ENCODE data around the gene PLTP.
"Not testable (repeated sequence)": the region's sequence is repeated elsewhere in the genome, so short reads cannot be mapped to it uniquely, and the experiment has no call there.

PLTP gene

DNA sequence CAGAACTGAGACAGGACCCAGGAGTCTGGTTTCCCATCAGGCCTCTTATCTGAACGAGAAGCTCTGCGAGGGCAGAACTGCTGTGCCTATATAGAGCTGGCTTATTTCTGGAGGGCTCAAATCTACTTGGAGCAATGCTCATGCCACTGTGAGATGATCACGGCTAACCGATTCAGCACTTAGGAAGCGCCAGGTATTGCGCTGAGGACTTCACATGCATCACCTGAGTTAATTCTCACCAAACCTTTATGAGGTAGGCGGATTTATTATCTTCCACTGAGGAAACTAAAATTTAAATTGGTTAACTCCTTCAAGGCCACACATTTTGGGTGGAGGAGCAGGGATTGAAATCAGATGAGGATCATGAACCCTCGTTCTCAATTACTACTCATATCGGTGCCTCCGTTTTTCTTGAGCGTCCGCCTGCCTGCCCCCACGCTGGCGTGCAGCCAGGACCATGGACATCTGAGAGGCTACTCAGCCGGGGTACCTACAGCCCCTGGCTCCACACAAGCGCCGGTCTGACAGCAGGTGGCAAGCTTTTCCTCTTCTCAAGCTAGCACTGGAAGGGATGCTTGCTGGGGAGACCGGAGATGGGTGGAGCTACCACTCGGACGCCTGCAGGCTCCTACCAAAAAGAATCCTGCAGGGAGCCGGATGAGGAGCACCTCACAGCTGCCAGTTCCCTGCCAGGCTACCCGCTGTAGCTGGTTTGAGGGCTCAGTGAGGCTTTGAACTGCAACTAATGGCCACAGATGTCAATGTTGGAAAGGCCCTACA is 21.5 kb upstream of the PLTP start:
- ChIA-PET CTCF (interaction anchor here (0.7 to 2.5 kb wide), 16 partner anchors 9 to 163 kb away, joined by 3 to 18 read pairs (median 4); partner anchors contain the start of gene ZNF335), POLR2A (interaction anchor here (0.9 to 2.6 kb wide), 5 partner anchors 9 to 53 kb away, joined by 3 to 14 read pairs (median 4); partner anchors contain the start of genes CTSA, NEURL2 and ZNF335)
- DNase-seq (ENCODE audit: extremely low spot score): peak; percentile 78
- TF ChIP-seq, protein P1, sequence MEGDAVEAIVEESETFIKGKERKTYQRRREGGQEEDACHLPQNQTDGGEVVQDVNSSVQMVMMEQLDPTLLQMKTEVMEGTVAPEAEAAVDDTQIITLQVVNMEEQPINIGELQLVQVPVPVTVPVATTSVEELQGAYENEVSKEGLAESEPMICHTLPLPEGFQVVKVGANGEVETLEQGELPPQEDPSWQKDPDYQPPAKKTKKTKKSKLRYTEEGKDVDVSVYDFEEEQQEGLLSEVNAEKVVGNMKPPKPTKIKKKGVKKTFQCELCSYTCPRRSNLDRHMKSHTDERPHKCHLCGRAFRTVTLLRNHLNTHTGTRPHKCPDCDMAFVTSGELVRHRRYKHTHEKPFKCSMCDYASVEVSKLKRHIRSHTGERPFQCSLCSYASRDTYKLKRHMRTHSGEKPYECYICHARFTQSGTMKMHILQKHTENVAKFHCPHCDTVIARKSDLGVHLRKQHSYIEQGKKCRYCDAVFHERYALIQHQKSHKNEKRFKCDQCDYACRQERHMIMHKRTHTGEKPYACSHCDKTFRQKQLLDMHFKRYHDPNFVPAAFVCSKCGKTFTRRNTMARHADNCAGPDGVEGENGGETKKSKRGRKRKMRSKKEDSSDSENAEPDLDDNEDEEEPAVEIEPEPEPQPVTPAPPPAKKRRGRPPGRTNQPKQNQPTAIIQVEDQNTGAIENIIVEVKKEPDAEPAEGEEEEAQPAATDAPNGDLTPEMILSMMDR (IDR thresholded peaks at IDR 0.05; ENCODE audit: control extremely low read depth, extremely low read depth, low read depth, missing control alignments): peak; percentile 53

- POLR2A ChIA-PET; DNase-seq (ENCODE audit: extremely low spot score): not testable (repeated sequence)
- CTCF ChIA-PET: interaction anchor here (1.8 kb wide), 1 partner anchor 12 kb away, joined by 7 read pairs; no protein-coding TSS in a partner anchor
Observed at GRCh38 chr20:45931680-45932079, 19.7 kb upstream of the PLTP start.

DNA sequence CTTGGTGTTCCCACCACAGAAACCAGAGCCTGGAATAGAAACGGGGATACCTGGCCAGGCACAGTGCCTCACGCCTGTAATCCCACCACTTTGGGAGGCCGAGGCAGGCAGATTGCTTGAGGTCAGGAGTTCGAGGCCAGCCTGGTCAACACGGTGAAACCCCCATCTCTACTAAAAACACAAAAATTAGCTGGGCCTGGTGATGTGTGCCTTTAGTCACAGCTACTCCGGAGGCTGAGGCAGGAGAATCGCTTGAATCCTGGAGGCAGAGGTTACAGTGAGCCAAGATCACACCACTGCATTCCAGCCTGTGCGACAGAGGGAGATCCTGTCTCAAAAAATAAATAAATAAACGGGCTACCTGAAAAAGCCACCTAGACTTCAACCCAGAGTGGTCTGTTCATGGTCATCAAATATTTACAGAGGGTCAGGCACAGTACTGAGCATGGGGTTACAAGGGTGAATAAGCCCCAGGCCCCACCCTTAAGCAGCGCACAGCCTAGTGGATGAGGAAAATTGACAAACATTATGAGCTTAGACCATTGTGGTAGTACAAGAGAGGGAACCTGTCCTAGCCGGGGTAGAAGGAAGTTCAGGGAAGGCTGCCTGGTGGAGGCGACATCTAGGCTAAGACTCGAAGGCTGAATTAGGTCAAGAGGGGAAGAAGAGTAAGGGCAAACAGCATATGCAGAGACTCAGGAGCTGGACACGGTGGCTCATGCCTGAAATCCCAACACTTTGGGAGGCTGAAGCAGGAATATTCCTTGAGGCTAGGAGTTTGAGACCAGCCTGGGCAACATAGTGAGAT is 15.3 kb upstream of the PLTP start:
- POLR2A ChIA-PET: interaction anchor here (0.6 kb wide), 1 partner anchor 17 kb away, joined by 5 read pairs; no protein-coding TSS in a partner anchor
- CTCF ChIA-PET: interaction anchor here (1.3 to 1.6 kb wide), 3 partner anchors 10 to 23 kb away, joined by 3 to 5 read pairs (median 3); no protein-coding TSS in a partner anchor
- no peak for DNase-seq (ENCODE audit: extremely low spot score)
- TF ChIP-seq, protein P1 (IDR thresholded peaks at IDR 0.05; ENCODE audit: control extremely low read depth, extremely low read depth, low read depth, missing control alignments): no peak

DNA sequence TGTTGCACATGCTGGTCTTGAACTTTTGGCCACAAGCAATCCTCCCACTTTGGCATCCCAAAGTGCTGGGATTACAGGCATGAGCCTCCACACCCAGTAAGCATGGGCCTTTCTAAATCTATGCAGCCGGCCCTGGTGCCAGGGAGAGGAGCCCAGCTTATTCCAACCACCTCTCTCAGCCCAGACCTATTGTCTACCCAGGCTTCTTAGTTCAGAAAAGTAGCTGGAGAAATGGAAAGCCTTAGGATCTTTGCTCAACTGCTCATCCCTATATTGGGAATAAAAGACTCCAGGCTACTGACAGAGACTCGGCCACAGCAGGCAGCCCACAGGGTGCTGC is 14.7 kb upstream of the PLTP start:
- POLR2A ChIA-PET: interaction anchor here (0.6 kb wide), 1 partner anchor 17 kb away, joined by 5 read pairs; no protein-coding TSS in a partner anchor

DNA sequence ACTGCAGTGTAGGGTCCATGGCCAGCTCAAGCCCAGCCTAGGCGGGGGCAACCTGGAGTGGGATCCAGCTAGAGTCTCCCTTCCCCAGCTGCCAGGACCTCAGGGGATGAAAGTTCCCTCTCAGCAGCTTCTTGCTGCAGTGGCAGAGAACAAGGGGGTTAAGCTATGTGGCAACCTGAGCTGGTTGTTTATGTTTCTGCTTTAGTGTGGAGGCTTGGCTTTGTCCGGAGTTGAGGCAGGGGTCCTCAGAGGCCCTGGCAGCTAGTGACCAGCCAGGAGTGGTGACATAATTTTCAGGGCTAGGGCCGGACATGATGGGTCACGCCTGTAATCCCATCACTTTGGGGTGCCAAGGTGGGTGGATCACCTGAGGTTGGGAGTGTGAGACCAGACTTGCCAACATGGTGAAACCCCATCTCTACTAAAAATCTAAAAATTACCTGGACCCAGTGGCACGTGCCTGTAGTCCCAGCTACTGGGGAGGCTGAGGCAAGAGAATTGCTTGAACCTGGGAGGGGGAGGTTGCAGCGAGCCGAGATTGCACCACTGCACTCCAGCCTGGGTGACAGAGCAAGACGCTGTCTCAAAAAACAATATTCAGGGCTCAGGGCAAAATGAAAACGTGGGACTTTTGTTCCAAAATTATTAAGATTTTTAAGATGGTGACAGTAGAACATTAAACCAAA is 14.0 kb upstream of the PLTP start:
- CTCF ChIA-PET: interaction anchor here (1.3 to 3.1 kb wide), 2 partner anchors 9 to 42 kb away, joined by 4 to 10 read pairs; no protein-coding TSS in a partner anchor
- TF ChIP-seq, protein P1 (IDR thresholded peaks at IDR 0.05; ENCODE audit: control extremely low read depth, extremely low read depth, low read depth, missing control alignments): no peak
- POLR2A ChIA-PET: interaction anchor here (0.5 kb wide), 1 partner anchor 9 kb away, joined by 3 read pairs; no protein-coding TSS in a partner anchor
- DNase-seq (ENCODE audit: extremely low spot score): no peak

More for the DNA sequence above, 14.7 kb upstream of the PLTP start:
- no peak for DNase-seq (ENCODE audit: extremely low spot score)
- CTCF ChIA-PET: interaction anchor here (1.3 to 3.1 kb wide), 3 partner anchors 10 to 42 kb away, joined by 4 to 10 read pairs (median 5); no protein-coding TSS in a partner anchor
- TF ChIP-seq, protein P1 (IDR thresholded peaks at IDR 0.05; ENCODE audit: control extremely low read depth, extremely low read depth, low read depth, missing control alignments): no peak

GRCh38 chr20:45924391-45925261 is 12.7 kb upstream of the PLTP start:
- no peak for DNase-seq (ENCODE audit: extremely low spot score)
- ChIA-PET POLR2A (interaction anchor here (0.9 kb wide), 1 partner anchor 9 kb away, joined by 3 read pairs; the partner anchor contains the start of gene PCIF1), CTCF (interaction anchor here (0.9 to 3.1 kb wide), 5 partner anchors 9 to 125 kb away, joined by 3 to 10 read pairs (median 4); no protein-coding TSS in a partner anchor)

More at GRCh38 chr20:45924391-45925261, 12.7 kb upstream of the PLTP start:
- TF ChIP-seq, protein P1 (IDR thresholded peaks at IDR 0.05; ENCODE audit: control extremely low read depth, extremely low read depth, low read depth, missing control alignments): no peak

Data from GM10248 (cell line).